Occipital lobe (tissue), 2 donors: ENCODE measurements around the gene OSGEP. TPM values are rescaled to one million over a fixed set of nuclear protein-coding genes. Genes with fewer than 3 reads are reported as not detected.
"Not testable (repeated sequence)": the region's sequence is repeated elsewhere in the genome, so short reads cannot be mapped to it uniquely, and the experiment has no call there.

Experiments
- DNase-seq: peaks from one replicate; lab custom pipeline; 2025; lab: John Stamatoyannopoulos, UW
- total RNA-seq: library from RNA; depleted of rRNA; stranded (reverse); fragments of >200 nt; gene quantifications from one replicate; pipeline ENCODE4 v1.2.3, GENCODE V29; 2014

Gene OSGEP
- total RNA-seq, 1 donor from 2014 or later, result 36.8 TPM

- DNase-seq, result no peak
Measured at GRCh38 chr14:20469890-20470602, 15.4 kb upstream of the OSGEP start.

- peak; percentile 83 for DNase-seq
Measured at GRCh38 chr14:20469242-20469889, 14.8 kb upstream of the OSGEP start, which contains the start of gene PNP. TSS of gene PNP (plus strand) at chr14:20469406. CDS start at chr14:20469525, 119 bp downstream.

- DNase-seq, result no peak
Measured at GRCh38 chr14:20468764-20469241, 14.2 kb upstream of the OSGEP start.

GRCh38 chr14:20461225-20462141 is 6.9 kb upstream of the OSGEP start, which contains the start of gene PIP4P1:
TSS of gene PIP4P1 (minus strand) at chr14:20461434. CDS start at chr14:20461325, 109 bp downstream.
- peak; percentile 100 for DNase-seq

- no peak for DNase-seq
Measured at GRCh38 chr14:20460458-20461224, 6.0 kb upstream of the OSGEP start.

GRCh38 chr14:20458031-20458789 is 3.6 kb upstream of the OSGEP start:
- DNase-seq, result no peak

- no peak for DNase-seq
Measured at GRCh38 chr14:20456971-20457370, 2.4 kb upstream of the OSGEP start.

- DNase-seq, result no peak
Measured at GRCh38 chr14:20455355-20456300, 1.0 kb upstream of the OSGEP start.

- not testable (repeated sequence) for DNase-seq
Measured at GRCh38 chr14:20452831-20453230, 1.8 kb downstream of the OSGEP start.

GRCh38 chr14:20446889-20447288 is 7.7 kb downstream of the OSGEP start:
- no peak for DNase-seq

- DNase-seq, result not testable (repeated sequence)
Measured at GRCh38 chr14:20443650-20444049, 11.0 kb downstream of the OSGEP start.

GRCh38 chr14:20441461-20441860 is 13.2 kb downstream of the OSGEP start:
- DNase-seq, result no peak

- DNase-seq, result no peak
Measured at GRCh38 chr14:20440882-20441281, 13.7 kb downstream of the OSGEP start.

- DNase-seq, result no peak
Measured at GRCh38 chr14:20440465-20440864, 14.1 kb downstream of the OSGEP start.

GRCh38 chr14:20438664-20439063 is 15.9 kb downstream of the OSGEP start:
- no peak for DNase-seq

- DNase-seq, result no peak
Measured at GRCh38 chr14:20436363-20436755, 18.3 kb downstream of the OSGEP start.

GRCh38 chr14:20435582-20436362 is 18.8 kb downstream of the OSGEP start, which contains the start of gene KLHL33:
TSS of gene KLHL33 (minus strand) at chr14:20436166. CDS start at chr14:20435811, 355 bp downstream.
- no peak for DNase-seq
